OCI-LY1 (cell line): ENCODE measurements around the gene CLVS2.

Source experiments
- EZH2 ChIP-seq: fragments of 200-600 bp; sonication (generic), shearing (Covaris generic); IDR thresholded peaks from 2 replicates; pipeline ENCODE4 v1.8.0; 2017; ENCODE audit warnings: borderline replicate concordance, mixed run types, mild to moderate bottlenecking, antibody characterized with exemption, low read length, moderate library complexity, mixed read lengths
- TF ChIP-seq, protein P1 (sequence below): fragments of 200-600 bp; sonication (generic), shearing (Covaris generic); IDR thresholded peaks from 2 replicates; pipeline ENCODE4 v1.5.1; 2017; ENCODE audit warnings: mild to moderate bottlenecking, antibody characterized with exemption, low read length, moderate library complexity, mixed read lengths

DNA sequence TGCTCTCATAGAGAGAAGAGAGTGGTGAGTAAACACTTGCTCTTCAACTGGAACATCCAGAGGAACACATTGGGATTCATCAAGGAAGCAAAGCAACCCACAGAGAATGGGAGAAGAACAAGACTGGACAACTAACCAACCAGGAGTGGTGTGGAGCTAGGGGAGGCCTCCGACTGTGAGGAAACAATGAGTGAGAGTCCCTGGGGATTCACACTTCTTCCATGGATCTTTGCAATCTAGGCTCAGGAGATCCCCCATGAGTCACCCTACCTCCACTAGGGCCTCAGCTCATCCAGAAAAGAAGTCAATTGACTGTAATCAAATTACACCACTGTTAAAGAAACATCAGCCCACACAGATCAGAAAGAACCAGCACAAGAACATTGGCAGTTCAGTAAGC, 42.3 kb upstream of the CLVS2 start:
- TF ChIP-seq, protein P1, sequence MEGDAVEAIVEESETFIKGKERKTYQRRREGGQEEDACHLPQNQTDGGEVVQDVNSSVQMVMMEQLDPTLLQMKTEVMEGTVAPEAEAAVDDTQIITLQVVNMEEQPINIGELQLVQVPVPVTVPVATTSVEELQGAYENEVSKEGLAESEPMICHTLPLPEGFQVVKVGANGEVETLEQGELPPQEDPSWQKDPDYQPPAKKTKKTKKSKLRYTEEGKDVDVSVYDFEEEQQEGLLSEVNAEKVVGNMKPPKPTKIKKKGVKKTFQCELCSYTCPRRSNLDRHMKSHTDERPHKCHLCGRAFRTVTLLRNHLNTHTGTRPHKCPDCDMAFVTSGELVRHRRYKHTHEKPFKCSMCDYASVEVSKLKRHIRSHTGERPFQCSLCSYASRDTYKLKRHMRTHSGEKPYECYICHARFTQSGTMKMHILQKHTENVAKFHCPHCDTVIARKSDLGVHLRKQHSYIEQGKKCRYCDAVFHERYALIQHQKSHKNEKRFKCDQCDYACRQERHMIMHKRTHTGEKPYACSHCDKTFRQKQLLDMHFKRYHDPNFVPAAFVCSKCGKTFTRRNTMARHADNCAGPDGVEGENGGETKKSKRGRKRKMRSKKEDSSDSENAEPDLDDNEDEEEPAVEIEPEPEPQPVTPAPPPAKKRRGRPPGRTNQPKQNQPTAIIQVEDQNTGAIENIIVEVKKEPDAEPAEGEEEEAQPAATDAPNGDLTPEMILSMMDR = no peak
- no peak for TF ChIP-seq EZH2
